Stimulated activated CD4-positive, alpha-beta T cell treated with anti-CD3 and anti-CD28 coated beads, Interleukin-15, amount 100 ng/mL, for 24 hours (primary cell): Measurements from ENCODE around the gene PALLD.
"Not testable (repeated sequence)": the region's sequence is repeated elsewhere in the genome, so short reads cannot be mapped to it uniquely, and the experiment has no call there.

Source experiments
- DNase-seq: peaks from one replicate; pipeline ENCODE4 v3.0.0-alpha.2; 2020

Gene PALLD

GRCh38 chr4:168931215-168931650 lies 434.4 kb downstream of the PALLD start:
- no peak for DNase-seq

- DNase-seq, result no peak
Measured at GRCh38 chr4:168932138-168932537, 435.3 kb downstream of the PALLD start.

- DNase-seq, result no peak
Measured at GRCh38 chr4:168933423-168933822, 436.6 kb downstream of the PALLD start.

GRCh38 chr4:168937473-168937872 lies 440.6 kb downstream of the PALLD start:
- DNase-seq, result not testable (repeated sequence)

GRCh38 chr4:168942985-168943384 lies 446.1 kb downstream of the PALLD start:
- DNase-seq, result no peak

GRCh38 chr4:168945291-168945690 lies 448.4 kb downstream of the PALLD start:
- DNase-seq, result no peak

- DNase-seq, result not testable (repeated sequence)
Measured at GRCh38 chr4:168952821-168953246, 456.0 kb downstream of the PALLD start.

- DNase-seq, result no peak
Measured at GRCh38 chr4:168955674-168956073, 458.8 kb downstream of the PALLD start.

- DNase-seq, result no peak
Measured at GRCh38 chr4:168960716-168961115, 463.9 kb downstream of the PALLD start.

- DNase-seq, result no peak
Measured at GRCh38 chr4:168972596-168972995, 475.7 kb downstream of the PALLD start.
